ENCODE results near the gene SH2B3. TPM values are rescaled to one million over a fixed set of nuclear protein-coding genes. Genes with fewer than 3 reads are reported as not detected.
"Not testable (repeated sequence)": the region's sequence is repeated elsewhere in the genome, so short reads cannot be mapped to it uniquely, and the experiment has no call there.

Gene SH2B3
- total and polyA plus RNA-seq, 9 of the 15 experiments (the other 6 are each of a cell fraction or from before 2014, with no cell fraction given): 10.8 to 75.3 (median 37.4) TPM

GRCh38 chr12:111458546-111459172 is 52.9 kb downstream of the SH2B3 start:
- Histone ChIP-seq H3K9me1 (ENCODE audit: control insufficient read depth, insufficient read depth, low read length) (no peaks in the 10 kb centered on the region), H3K27me3 (ENCODE audit: control insufficient read depth in 2 of 2, insufficient read depth in 2 of 2, low read length in 2 of 2) (no peaks in the 10 kb centered on the region), H3K4me3 (no peak overlapping the region), H3K79me2 (ENCODE audit: control insufficient read depth, insufficient read depth, low read length) (no peaks in the 10 kb centered on the region), H3K4me1 (replicated peaks in 1 of 2; ENCODE audit: control insufficient read depth in 2 of 2, insufficient read depth in 2 of 2, low read length in 2 of 2) (no peaks in the 10 kb centered on the region), H3K9me3 (replicated peaks; ENCODE audit: control insufficient read depth, insufficient read depth, low read depth, low read length) (no peaks in the 10 kb centered on the region), H4K20me1 (replicated peaks; ENCODE audit: control insufficient read depth, insufficient read depth, low read length) (0 out of 2 replicates have a peak, but pooled peaks cover 8% of the 10 kb centered on the region), H2AFZ (ENCODE audit: low read depth, low read length) (no peak overlapping the region), H3K36me3 (ENCODE audit: control insufficient read depth, insufficient read depth, low read length) (peaks cover 81% of the 10 kb centered on the region), H3K4me2 (ENCODE audit: insufficient read depth, low read length) (no peak overlapping the region), H3K9ac (ENCODE audit: insufficient read depth in 1 of 2, low read depth in 2 of 2, low read length in 2 of 2) (no peak overlapping the region), H3K27ac (ENCODE audit: extremely low read depth, low read depth, low read length) (no peak overlapping the region; the same call in 2 of the 3 replicates)
- no peak for ATAC-seq
- 91% methylated on average over 6 of the region's 6 CpGs for WGBS (ENCODE audit: insufficient coverage, low coverage, missing lambda C conversion rate)
- no peak for FAIRE-seq
- in situ Hi-C loops (cut with MboI) (no loop called here), intact Hi-C loops (cut with micrococcal nuclease) (no loop called here)
- CTCF ChIA-PET (ENCODE audit: low intra/inter-chr PET ratio): no interaction called here
- POLR2A ChIA-PET: interaction anchor here (0.6 to 1.8 kb wide), 4 partner anchors 10 to 55 kb away, joined by 3 to 6 read pairs (median 4); no protein-coding TSS in a partner anchor
- BruUV-seq (replicated peaks): no TSS peak
- no peak for TF ChIP-seq AFF4 (CRISPR knock-in tag; IDR thresholded peaks at IDR 0.05)
- no peak for TF ChIP-seq TFAP4 (CRISPR knock-in tag; IDR thresholded peaks at IDR 0.05; ENCODE audit: borderline replicate concordance)
- TF ChIP-seq ZNF12 (CRISPR knock-in tag; IDR thresholded peaks at IDR 0.05): no peak
- no peak for TF ChIP-seq NCOA2 (IDR thresholded peaks at IDR 0.05; ENCODE audit: partially characterized antibody in 2 of 2)
- DNase-seq (ENCODE audit: extremely low read depth in 1 of 4, low spot score in 3 of 4): no peak

GRCh38 chr12:111460111-111460510 is 54.4 kb downstream of the SH2B3 start:
- FAIRE-seq; CTCF ChIA-PET (ENCODE audit: low intra/inter-chr PET ratio); H3K4me2 ChIP-seq (ENCODE audit: insufficient read depth, low read length); ATAC-seq; H3K4me3 ChIP-seq; H3K4me1 ChIP-seq (replicated peaks in 1 of 2; ENCODE audit: control insufficient read depth in 2 of 2, insufficient read depth in 2 of 2, low read length in 2 of 2); H3K27ac ChIP-seq (ENCODE audit: extremely low read depth, low read depth, low read length); H2AFZ ChIP-seq (ENCODE audit: low read depth, low read length); H3K9ac ChIP-seq (ENCODE audit: insufficient read depth in 1 of 2, low read depth in 2 of 2, low read length in 2 of 2); H4K20me1 ChIP-seq (replicated peaks; ENCODE audit: control insufficient read depth, insufficient read depth, low read length); intact Hi-C loops (cut with micrococcal nuclease); H3K9me1 ChIP-seq (ENCODE audit: control insufficient read depth, insufficient read depth, low read length); in situ Hi-C loops (cut with MboI); H3K79me2 ChIP-seq (ENCODE audit: control insufficient read depth, insufficient read depth, low read length); H3K27me3 ChIP-seq (ENCODE audit: control insufficient read depth in 2 of 2, insufficient read depth in 2 of 2, low read length in 2 of 2); DNase-seq (ENCODE audit: extremely low read depth in 1 of 4, low spot score in 3 of 4); H3K9me3 ChIP-seq (replicated peaks; ENCODE audit: control insufficient read depth, insufficient read depth, low read depth, low read length); BruUV-seq (replicated peaks): not testable (repeated sequence)
- WGBS (ENCODE audit: insufficient coverage, low coverage, missing lambda C conversion rate): 98% methylated on average over 11 of the region's 11 CpGs
- peaks cover 80% of the 10 kb centered on the region for H3K36me3 ChIP-seq (ENCODE audit: control insufficient read depth, insufficient read depth, low read length)
- POLR2A ChIA-PET: interaction anchor here (1.2 kb wide), 1 partner anchor 11 kb away, joined by 3 read pairs; no protein-coding TSS in a partner anchor
